NCI-H345 (cell line): ENCODE data around the gene HRH3.

ENCODE experiments used
- DNase-seq: peaks from one replicate; lab custom pipeline; 2025; lab: John Stamatoyannopoulos, UW

The HRH3 gene

DNA sequence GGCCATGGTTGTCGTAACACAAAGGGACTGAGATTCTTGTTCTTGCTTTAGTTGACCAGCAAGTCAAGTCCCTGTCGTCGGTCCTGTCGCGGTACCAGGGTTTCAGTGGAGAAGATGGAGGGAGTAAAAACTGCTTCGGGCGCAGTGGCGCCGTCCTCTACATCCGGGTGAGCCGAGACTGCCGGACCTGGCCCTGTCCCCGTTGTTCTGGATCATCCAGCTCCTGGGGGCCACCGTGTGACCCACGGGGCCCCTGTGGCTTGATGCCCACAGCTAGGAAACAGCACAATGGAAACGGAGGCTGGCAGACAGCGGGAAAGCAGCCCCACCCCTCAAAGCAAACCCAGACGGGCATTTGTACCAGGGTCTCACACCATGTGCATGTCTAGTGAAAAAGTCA, 22.3 kb downstream of the HRH3 start:
- DNase-seq: no peak

DNA sequence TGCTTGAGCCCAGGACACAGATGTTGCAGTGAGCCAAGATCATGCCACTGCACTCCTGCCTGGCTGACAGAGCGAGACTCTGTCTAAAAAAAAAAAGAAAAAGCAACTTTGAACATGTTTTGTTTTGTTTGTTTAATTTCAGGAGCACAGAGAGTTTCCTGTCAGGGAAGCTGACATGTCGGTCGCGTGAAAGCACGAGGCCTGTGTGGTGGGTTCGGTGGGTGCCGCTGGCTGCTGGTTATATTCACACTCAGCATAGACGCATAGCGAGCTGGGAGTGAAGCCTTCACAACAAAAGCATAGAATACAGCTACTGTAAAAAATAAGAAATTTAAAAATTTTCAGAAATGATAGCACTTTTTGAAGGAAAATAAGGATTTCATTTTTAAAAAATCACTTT, 22.8 kb downstream of the HRH3 start:
- no peak for DNase-seq

DNA sequence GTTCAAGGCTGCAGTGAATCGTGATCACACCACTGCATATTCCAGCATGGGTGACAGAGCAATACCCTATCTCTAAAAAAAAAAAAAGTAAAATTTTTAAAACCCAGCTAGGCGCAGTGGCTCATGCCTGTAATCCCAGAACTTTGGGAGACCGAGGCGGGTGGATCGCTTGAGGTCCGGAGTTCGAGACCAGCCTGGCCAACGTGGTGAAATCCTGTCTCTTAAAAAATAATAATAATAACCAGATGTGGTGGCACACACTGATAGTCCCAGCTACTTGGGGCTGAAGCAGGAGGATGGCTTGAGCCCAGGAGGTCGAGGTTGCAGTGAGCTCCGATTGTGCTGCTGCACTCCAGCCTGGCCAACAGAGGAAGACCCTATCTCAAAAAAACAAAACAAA, 23.8 kb downstream of the HRH3 start:
- no peak for DNase-seq

DNA sequence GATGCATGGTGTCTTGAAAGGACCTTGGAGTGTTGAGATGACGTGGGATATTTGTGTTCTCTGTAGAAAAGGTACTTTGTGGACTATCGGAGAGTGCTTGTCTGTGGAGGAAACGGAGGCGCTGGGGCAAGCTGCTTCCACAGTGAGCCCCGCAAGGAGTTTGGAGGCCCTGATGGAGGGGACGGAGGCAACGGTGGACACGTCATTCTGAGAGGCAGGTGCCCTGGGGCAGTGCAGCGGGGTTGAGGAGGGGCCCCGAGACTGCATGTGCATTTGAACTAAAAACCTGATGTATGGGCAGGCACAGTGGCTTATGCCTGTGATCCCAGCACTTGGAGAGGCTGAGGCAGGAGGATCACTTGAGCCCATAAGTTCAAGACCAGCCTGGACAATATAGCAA, 24.3 kb downstream of the HRH3 start:
- no peak for DNase-seq

DNA sequence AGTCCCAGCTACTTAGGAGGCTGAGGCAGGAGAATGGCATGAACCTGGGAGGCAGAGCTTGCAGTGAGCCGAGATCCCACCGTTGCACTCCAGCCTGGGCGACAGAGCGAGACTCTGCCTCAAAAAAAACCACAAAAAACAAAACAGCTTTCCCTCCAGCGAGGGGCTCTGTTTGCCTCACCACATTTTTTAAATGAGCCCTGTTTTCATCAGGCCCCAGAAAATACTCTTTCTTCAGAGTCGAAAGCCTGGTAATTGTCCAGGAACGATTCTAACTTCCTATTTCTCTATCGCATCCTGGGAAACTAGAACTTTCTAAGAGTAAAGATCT, 25.0 kb downstream of the HRH3 start:
- no peak for DNase-seq

DNA sequence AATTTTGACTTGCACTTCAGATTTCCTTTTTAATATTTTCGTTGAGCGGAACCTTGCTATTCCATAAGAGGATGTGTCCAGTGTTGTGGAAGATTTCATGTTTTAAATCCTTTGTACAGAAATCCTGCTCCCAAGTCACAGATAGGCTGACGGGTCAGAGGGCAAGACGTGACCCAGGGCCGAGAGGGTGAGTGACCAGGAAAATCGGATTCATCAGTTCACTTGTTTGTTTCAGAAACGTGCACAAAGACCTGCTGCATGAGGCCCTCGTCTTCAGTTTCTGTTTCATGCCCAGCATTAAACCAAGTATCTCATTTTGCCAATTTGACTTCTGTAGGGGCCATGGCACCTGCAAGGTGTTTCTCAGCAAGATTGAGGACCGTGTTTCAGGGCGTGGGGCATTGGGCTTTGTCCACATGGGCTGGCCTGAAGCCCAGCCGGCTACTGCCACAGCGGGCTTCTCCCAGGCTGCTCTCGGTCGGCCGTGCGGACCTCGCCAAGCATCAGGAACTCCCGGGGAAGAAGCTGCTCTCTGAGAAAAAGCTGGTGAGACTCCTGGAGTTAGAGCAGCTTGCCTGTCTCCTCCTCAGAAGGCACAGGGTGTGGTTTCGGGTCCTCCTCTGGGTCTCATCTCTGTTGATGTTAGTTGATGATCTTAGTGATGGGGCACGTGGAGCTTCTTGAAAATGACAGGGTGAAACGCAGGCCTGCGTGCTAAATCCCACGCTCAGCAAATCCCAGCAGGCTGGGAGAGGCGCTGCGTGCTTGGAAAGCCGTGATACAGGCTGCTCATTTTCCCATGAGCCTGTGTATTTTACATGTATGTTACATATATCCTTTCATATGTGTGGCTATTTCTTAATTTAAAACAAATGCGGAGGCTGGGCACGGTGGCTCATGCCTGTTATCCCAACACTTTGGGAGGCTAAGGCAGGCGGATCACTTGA, 26.7 kb downstream of the HRH3 start:
- DNase-seq: no peak

DNA sequence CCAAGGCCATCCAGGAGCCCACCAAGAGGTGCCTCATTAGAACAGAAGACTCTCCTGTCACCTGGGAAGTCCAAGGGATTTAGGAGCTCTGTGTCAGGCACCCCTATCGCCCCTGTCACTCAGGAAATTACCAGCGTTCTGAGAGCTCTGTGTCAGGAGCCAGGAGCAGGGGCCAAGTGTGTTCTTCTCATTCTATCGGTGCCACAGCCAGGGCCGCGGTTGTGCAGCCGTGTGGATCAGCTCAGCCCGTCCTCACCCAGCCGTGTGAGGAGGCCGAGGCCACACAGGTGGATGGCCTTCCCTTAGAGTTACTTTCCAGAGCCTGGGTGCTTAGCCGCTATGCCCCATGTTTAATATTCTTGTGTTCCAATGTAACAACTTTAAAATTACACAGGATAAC, 27.4 kb downstream of the HRH3 start:
- no peak for DNase-seq

DNA sequence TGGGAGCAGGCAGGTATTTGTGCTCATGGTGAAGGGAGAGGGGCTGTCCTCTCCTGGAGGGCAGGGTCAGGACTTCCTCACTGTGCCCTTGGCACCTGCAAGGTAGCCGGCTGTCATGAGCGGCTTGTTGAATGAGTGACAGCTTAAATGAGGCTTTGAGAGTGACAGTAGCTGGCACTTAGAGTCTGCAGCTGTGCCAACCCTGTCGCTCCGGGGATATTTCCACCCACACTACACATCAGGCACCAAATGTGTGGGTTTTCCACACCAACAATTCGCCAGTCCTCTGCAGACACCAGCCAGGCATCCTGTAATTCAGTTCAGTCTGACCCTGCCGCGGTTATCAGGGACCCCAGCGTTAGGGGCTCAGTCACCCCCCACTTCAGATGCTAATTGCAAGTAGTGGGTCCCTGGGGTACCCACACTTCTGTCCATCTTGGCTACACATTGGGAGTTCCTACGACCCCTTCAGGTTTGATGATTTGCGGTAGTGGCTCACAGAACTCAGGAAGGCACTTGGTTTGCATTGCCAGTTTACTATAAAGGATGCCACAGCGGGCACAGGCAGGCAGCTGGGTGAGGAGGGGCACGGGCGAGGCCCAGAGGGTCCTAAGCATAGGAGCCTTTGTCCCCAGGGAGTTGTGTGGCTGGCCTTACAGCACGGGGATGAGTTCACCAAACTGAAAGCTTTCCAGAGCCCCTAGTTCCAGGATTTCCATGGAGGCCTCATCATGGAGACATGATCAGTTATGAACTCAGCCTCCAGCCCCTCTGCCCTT, 28.1 kb downstream of the HRH3 start:
- peak; percentile 38 for DNase-seq

DNA sequence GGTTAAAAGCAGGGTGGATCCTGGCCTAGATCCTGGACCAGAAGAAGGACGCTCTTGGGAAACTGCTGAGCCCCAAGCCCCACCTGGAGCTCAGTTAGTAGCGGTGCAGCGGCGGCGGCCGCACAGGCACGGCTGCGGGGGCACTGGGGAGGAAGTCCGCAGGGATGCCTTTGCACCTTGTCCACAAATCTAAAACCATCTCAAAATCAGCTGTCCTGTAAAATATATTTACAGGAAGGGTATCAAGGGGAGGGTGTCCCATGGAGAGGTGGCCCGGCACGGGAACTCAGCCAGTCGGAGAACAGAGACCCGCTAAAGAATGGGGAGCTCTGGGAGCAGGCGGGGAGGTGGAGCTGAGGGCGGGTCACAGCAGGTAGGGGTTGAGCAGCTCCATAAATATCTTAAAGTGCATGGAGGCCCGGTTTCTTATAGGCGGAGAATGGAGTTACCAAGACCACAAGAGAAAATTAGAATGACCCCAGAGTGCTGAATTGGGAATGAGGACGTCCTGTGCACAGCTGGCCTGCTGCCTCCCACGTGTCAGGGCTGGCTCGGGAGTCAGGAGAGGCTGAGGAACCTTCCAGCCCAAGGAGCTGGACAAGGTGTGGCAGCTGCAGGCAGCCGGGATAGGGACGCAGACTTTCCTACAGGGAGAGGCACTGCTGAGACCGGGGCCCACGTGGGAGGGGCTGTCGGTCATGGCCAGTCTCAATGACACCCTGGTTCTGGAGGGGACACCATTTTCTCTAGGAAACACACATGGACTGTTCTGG, 29.3 kb downstream of the HRH3 start:
- DNase-seq: no peak

DNA sequence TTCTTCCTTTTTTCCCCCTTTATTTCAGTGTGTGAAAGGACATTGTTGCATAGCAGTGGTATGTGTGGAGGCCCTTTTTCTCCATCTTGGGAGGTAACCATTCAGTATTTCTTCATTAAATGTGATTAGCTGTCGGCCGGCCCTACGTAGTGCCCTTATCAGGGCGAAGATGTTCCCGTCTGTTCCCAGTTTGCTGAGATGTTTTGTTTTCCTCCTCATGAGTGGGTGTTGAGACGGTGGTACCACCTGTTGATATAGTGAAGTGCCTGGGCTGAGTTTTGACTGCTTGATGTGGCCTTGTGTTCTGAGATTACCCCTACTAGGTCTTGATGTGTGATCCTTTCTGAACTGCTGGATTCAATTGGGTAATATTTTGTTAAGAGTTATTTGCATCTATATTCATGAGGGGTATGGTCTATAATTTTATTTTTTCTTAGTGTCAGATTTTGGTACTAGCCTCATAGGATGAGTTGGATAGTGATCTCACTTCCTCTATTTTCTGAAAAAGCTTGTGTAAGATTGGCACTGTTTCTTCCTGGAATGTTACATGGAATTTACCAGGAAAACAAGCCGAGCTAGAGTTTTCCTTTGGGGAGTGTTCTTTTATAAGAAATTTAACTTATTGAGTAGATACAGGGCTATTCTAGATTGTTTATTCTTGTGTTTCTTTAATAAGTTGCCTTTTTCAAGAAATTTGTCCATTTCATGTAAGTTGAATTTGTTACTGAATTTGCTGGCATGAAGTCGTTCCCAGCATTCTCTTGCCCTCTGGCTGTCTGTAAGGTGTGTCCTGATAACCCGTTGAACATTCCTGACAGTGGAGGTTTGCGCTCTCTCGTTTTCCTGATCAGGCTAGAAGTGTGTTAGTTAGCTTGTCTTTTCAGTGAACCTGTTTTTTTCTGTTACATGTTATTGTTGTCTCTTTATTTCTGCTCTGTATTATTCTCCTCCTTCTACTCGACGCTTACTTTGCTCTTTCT, 32.9 kb downstream of the HRH3 start:
- DNase-seq: no peak

DNA sequence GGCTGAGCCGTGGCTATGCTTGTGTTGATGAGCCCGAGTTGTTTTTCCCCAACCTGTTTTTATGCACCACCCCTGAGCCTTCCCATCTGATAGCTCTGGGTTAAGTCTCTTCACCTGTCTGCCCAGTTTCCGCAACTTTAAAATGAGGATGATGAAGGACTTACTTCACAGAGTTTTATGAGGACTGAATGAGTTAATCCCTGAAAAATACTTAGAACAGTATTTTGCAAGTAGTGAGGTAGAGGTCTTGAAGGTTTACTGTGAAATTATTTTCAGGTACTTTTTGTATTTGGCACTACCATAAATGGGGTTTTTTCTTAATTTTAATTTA, 34.0 kb downstream of the HRH3 start:
- no peak for DNase-seq

DNA sequence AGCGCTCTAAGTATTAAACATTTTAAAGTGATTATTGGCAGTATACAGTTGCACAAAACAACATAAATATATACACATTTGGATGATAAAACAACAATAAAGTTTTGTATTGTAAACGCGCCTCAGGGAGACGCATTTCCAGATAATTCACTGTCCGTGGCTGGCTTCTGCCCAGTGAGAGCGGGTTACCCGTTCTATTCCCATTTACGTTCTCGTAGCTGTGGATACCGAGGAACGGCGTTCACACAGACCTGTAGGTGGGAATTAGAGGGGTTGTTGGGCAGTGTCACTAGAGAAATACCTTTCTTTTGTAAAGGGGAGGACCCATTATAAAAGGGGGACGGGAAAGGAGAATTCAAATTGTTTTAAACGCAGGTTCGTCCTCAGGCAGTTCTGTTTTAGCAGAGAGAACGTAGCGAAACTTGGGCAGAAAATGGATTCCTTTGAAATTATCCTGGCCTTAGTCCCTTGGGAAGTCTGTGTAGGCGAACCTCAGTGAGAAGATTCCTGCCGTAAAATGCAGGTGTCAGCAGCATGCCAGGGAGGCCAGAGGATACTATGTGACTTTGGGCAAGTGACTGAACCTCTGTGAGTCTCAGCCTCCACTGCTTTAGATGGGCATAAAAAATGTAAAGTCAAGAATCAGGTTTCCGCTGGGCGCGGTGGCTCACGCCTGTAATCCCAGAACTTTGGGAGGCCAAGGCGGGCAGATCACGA, 36.5 kb downstream of the HRH3 start:
- no peak for DNase-seq

DNA sequence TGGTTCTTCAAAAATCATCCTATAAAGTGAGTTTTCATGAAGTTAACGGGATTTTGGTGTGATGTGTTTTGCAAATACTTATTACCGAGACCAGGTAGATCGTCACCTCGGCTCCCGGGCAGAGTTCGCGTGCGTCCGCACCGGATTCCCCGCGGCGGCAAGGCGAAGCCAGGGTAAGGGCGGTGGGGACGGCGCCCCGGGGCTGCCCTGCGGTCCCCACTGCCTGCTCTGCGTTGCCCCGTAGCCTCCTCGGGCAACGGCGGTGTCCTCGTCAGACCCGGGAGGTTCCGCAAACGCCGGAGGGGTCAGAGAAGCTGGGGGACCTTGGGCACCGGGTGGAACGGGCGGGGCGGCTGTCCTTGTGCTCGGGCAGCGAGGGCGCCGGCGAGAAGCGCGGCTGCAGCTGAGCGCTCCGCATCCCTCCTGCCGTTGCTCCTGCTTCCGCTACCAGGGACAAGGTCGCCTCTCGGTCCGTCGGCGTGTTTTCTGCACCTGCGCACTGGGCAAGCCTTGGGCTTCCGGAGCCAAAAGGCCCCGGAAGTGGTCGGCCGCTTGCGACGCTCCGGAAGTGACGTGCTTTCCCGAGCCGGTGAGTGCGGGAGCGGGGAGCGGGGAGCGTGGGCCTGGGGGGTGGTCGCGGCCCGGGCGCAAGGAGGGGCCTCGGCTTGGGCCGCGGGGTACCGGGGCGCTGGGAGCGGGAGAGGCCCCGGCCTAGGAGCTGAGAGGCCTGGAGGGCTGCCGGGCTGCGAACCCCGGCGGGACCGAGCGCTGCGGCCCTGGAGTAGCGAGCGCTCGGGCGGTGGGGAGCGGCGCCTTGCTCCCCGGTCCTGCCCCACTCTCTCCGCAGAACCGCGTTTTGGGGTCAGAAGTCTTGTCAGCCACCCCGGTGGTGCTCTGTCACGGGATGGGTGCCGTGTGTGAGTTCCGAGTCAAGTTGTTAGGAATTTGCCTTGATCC, 37.3 kb downstream of the HRH3 start, which contains the start of gene MTG2:
TSS of gene MTG2 (plus strand) at position 560 of the 957 bp plus-strand sequence. CDS start 10,393 bp downstream, outside the sequence.
- DNase-seq: peak; percentile 98

DNA sequence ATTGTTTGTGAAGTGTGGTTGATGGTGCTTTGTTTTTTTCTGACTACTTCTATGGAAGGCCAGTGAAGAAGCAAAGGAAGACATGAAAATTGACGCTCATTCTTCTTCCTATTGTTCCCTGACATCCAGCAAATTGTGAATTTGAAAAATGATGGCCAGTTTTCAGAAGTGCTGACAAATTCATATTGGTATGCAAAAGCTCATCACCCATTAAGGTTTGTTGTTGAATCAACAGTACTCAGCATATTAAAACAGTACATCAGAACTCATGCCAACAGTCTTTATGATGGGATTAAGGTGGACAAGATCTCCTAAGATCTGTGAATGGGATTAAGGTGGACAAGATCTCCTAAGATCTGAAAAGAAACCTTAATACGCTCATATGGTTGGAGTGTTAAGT, 38.3 kb downstream of the HRH3 start:
- no peak for DNase-seq

DNA sequence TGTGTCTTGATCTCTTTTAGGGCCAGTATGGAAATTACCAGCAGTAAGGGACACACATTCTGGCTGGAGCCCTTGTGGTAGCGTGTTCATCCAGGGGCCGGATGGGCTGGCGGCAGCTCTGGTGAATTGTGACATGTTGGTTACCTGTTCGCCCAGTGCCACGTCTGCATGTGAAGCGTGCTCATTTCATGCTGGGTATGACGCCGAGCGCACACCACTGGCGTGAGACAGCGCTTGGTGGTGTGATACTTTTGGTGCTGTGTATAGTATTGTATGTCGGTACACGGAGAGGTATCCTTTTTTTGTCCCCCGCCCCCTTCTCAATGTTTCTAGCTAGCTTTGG, 40.9 kb downstream of the HRH3 start:
- DNase-seq: no peak

DNA sequence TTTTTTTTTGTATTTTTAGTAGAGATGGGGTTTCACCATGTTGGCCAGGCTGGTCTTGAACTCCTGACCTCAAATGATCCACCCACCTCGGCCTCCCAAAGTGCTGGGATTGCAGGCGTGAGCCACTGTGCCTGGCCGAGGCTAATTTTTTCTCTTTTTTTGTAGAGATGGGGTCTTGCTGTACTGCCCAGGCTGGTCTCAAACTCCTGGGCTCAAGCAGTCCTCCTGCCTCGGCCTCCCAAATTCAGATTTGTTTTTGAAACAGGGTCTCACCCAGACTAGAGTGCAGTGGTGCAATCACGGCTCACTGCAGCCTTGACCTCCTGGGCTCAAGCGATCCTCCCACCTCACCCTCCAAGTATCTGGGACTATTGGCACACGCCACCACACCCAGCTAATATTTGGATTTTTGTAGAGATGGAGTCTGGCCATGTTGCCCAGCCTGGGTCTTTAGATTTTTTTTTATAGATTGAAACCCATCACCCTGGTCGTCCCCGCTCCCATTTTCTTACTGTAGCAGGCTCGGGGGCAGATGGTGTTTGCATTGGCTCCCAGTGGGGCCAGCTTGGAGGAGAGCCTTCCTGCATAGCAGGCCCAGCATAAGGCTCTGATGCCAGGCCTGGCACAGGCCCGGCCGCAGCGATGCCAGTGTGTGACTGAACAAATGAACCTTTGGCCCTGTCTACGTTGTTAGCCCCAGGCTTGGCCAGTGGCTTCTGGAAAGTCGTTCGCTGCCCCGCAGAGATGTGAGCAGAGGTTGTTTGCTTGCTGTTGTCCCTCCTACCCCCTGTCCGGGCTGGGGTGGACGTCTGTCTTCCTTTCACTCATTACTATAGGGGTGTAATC, 41.5 kb downstream of the HRH3 start:
- DNase-seq: no peak

DNA sequence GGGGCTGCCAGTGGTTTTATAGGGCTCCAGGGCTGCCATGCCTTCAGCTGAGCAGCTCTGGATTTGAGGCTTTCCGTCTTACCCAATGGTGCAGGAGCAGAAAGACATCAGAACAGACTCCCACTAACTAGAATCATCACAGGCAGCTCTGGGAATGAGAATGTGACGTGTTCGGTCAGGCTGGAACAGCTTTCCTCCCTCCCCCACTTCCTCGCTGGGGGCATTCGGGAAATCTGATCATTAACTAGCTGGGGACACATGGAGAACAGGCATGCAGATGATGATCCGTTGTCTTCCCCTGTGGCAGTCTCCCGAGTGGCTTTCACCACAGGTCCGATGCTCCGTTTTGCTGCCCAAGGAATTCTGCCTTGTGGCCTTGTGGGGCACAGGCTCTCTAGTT, 42.8 kb downstream of the HRH3 start:
- no peak for DNase-seq

DNA sequence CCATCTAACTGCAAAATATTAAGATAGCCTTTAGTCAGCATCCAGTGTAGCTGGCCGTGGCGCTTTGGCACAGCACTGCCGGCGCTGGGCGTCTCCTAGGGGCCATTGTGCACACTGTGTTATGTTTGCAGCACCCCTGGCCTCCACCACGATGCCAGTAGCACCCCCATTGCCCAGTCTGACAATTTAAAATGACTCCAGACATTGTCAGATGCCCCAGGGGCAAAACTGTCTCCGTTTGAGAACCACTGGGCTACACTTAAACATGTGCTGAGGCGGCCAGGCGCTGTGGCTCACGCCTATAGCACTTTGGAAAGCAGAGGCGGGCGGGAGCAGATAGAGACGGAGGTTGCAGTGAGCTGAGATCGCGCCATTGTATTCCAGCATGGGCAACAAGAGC, 43.2 kb downstream of the HRH3 start:
- no peak for DNase-seq

DNA sequence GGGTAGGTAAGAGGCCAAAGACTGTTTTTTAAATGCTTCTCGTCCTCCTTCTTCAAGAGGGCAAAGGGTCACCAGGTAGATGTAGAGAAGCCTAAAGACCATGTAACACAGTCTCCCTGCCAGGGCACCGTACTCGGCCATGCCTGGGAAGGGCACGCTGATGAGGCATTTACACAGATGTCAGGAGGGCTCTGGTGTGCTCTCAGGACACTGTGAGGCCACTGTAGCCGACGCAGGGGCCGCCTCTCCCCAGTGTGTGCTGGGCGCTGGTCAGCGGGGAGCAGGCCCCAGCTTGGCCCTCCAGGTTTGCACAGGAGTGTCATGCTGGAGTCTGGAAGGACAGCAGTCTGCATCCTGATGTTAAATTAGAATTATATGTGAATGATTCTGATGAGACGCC, 44.4 kb downstream of the HRH3 start:
- DNase-seq: no peak
